NOMO-1 treated with dmso at 0.1 percent for 144 hours (cell line): ENCODE measurements around the gene COPS8.

ENCODE experiments used
- DNase-seq: peaks from one replicate; lab custom pipeline; 2025; ENCODE audit not compliant: unreplicated experiment; lab: John Stamatoyannopoulos, UW

COPS8 gene

DNA sequence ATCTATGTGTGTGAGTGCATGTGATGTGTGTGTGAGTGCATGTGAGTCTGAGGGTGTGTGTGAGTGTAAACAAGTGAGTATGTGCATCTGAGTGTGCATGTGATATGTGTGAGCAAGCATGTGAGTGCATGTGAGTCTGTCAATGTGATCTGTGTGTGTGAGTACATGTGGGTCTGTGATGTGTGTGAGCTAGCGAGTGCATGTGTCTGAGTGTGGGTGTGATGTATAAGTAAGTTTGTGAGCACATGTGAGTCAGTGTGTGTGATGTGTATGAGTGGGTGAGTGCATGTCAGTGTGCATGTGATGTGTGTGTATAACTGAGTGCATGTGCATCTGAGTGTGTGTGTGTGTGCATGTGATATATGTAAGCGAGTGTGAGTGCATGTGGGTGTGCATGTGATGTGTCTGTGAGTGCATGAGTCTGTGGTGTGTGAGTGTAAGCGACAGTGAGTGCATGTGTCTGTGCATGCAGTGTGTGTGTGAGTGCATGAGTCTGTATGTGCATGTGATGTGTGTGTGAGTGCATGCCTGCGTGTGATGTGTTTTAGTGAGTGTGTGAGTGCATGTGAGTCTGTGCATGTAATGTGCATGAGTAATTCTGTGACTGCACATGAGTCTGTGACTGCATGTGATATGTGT is 44.1 kb downstream of the COPS8 start:
- no peak for DNase-seq

DNA sequence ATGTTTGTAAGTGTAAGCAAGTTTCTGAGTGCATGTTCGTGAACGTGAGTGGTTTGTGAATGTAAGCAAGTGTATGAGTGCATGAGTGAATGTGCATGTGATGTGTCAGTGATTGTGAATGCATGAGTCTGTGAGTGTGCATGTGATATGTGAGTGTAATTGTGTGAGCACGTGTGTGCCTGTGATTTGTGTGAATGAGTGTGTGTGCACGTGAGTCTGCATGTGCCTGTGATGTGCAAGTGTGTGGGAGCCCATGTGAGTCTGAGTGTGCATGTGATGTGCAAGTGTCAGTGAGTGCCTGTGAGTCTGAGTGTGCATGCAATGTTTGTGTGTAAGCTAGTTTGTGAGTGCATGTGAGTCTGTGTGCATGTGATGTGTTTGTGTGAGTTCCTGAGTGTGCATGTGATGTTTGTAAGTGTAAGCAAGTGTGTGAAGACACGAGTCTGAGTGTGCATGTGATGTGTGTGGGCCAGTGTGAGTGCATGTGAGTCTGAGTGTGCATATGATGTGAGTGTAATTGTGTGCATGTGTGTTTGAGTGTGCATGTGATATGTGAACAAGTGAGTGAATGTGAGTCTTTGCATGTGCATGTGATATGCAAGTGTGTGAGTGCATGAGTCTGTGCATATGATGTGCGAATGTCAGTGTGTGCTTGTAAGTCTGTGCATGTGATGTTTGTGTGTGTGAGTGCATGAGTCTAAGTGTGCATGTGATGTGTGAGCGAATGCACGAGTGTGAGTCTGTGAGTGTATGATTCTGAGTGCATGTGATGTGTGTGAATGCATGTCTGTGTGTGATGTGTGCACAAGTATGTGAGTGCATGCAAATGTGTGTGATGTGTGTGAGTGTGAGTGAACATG is 45.1 kb downstream of the COPS8 start:
- no peak for DNase-seq

DNA sequence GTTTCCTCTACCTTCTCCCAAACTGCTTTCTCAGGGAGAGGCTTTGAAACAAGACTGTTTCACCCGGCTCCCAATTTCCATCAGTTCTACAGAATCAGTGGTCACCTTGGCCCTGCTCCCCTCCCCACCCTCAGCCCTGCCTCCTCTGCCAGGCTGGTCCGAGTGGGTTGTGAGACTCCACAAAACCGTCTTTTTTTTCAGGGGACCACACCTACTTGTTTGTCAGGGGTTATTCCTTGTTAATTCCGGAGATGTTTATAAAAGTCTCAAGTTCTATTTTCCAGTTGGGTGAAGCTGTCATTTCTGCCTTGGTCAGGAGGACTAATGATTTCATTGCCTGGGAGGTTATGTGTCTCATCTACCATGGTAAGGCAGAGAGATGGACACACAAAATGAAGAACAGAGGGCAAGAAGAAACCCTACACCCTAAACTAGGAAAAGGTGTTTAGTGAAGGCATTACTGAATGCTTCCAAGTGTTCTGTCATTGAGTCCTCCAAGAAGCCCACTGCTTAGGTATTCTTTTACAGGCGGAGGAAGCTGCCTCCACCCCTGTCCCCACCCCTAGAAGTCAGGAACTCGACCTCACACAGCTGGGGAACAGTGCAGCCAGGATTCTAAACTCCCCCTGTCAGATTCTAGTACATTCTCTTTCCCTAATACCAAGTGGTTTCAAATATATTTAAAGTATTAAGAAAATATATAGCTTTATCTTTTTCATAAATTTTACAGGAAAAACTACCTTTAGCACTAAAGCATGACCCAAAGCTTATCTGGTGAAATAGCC is 46.3 kb downstream of the COPS8 start:
- no peak for DNase-seq

DNA sequence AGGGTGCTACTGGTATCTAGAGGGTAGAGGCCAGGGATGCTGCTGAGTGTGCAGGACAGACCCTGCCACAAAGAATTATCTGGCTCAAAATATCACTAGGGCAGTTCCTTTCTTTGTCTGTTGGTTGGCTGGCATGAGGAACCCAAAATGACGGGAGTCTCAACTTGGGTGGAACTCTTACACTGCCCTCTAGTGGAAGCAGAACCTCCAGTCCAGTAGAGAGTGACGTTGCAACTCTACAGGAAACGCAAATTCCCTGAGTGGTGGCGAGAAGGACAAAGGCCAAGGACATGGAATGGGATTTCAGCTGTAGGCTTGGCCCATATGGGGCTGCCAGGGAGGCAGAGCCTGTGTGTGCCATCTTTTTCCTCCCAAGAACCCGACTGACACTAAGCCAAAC is 47.1 kb downstream of the COPS8 start:
- DNase-seq: no peak

DNA sequence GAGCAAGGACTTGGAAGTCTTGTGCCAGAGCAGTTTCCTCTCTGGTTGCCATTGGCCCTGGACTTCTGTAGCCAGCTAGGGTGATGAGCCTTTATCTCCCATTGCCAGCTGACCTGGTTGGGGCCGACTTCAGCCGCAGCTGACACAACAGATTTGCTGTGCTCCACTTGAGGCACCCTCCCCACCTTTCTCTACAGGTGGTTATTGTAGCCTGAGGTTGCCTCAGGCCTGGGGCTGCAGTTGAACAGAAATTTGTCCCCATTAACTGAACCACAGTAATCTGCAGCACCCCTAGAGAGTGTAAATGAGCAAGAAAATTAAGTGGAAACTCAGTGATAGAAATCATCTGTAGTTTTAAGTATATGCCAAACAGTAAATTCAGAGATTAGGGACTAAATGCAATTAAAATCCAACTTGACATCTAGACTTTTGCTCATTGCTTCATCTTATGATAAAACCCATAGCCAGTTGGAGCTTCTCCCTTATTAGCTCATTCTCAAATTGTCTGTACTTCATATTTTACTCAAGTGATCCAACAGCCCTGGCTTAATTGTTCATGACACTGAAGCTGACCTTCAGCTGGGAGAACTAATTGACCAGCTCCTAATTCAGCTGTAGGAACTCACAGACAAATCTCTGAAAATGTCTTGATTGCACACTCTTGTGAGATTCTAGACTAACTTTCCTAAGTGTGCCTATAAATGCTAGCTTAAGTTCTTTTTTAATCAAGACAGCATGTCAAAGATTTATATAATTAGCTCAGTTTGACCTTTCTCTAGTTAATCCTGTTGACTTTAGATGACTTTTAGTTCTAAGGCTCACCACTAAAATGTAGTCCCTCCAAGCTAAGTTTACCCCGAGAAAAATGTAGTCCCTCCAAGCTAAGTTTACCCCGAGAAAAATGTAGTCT is 48.9 kb downstream of the COPS8 start:
- DNase-seq: no peak

DNA sequence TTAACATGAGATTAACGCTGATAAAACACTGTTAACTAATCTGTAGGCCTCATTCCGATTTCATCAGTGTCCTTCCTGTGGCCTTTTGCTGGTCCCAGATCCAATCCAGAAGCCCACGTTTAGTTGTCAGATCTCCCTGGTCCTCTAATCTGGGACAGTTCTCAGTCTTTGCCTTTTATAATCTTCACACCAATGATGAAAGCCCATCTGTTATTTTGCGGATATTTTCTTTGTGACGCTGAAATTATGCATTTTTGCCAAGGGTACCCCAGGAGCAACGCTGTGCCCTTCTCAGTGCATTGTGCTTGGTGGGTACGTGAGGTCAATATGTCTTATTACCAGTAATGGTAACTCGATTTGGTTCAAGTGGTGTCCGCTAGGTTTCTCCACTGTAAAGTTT is 51.1 kb downstream of the COPS8 start:
- no peak for DNase-seq

DNA sequence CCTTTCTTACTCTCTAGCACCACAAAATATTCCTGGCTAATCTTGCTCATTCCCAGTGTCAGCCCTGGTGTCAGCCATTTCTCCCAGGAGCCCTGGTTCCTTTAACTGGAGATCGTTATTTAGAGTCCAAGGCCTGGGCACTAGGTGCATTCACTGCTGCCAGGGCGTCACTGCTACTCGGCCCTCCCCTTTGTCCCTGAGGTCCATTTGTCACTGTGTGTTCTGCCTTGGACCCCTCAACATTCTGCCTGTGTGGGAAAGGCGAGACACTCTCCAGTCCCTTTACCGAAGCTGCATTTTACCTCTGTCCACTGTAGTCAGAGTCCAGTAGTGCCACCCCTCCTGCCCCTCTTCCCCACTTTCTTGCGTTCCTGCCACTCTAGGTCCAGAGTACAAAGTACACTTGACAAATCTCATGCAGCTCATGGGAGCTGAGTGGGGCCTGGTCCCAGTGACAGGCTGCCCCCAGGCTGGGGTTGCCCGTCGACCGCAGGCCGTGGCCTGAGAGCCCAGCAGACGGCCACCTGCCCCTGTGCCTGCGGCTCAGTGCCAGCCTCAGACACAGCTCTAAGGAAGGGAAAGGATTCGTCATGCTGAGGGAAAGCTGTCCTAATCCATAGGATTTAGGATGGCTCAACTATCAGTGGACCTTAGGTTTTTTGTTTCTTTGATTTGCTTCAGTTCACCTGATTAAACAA is 52.1 kb downstream of the COPS8 start:
- DNase-seq: no peak

DNA sequence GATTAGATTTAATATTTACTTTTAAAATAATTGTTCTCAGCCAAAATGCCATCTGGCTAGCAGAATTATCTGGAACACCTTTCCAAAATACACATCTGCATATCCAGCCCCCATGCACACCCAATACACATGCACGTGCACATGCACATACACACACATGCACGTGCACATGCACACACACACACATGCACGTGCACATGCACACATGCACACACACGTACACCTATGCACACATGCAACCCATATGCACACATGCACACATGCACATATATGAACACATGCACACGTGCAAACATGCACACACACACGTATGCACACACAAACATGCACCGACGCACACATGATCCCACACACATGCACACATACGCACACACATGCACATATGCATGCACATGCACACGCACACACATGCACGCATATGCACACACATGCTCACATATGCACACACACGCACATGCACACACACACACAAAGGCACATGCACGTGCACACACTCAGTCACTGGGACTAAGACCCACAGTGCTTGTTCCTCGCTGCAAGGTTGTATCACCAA is 53.5 kb downstream of the COPS8 start:
- DNase-seq: no peak

DNA sequence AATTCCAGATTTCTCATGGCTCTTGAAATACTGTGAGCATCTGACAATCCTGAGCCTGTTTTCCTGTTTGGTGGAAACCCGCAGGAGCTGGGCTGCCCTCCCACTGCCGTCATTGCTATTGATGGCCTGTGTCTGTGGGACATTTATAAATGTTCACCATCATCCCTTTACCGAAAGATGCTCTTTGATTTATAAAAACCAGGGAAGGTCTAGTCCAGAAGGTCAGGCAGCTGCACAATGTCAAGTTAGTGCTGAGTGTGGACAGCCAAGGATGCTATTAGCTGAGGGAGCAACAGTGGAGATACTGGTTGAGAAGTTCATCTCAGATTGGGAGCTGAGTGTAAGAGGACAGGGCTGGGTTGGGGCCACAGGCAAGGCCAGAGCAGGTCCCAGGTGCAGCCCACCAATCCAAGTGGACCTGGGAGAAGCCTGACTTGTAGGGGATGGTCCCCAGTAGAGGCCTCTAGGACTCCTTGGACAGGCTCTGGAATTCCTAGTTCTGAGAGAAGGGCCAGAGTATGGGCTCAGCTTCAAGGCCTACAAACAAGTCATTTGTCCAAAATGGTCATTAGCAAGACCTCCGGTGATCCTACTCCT is 55.1 kb downstream of the COPS8 start:
- DNase-seq: no peak

DNA sequence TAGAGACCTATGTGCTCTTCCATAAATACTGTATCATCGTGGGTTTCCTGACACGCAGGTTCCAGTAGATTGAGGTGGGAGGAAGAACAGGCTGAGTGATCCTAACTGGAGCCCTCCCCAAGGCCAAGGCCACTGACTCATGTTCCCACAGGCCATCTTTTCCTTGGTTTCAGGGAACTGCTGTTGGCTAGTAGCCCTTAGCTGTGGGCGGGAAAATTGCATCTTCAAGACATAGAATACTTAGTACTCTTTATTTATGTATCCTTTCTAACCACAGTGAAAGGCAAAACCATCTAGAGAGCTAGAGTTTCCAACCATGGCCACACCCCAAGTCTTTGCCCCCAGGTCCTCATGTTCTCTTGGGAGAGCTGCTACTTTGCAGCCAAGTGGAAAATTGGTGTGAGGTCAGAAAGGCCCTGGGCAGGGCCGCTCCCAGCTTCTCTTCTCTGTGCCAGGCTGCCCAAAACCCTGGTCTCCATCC is 55.9 kb downstream of the COPS8 start:
- no peak for DNase-seq

DNA sequence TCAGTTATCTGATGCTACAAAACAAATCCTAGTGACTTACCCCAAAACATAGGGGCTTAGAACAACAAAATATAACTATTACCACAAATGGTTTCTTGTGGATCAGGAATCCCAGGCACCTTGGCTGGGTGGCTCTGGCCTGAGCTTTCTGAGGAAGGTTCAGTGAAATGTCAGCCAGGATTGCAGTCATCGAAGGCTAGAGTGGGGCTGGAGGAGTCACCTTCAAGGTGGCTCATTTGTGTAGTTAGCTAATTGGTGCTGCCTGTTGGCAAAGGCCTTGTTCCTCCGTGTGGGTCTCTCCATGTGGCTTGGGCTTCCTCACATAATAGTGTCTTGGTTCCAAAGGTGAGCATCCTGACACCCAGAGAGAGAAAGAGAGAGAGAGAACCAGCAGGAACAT is 57.4 kb downstream of the COPS8 start:
- no peak for DNase-seq

DNA sequence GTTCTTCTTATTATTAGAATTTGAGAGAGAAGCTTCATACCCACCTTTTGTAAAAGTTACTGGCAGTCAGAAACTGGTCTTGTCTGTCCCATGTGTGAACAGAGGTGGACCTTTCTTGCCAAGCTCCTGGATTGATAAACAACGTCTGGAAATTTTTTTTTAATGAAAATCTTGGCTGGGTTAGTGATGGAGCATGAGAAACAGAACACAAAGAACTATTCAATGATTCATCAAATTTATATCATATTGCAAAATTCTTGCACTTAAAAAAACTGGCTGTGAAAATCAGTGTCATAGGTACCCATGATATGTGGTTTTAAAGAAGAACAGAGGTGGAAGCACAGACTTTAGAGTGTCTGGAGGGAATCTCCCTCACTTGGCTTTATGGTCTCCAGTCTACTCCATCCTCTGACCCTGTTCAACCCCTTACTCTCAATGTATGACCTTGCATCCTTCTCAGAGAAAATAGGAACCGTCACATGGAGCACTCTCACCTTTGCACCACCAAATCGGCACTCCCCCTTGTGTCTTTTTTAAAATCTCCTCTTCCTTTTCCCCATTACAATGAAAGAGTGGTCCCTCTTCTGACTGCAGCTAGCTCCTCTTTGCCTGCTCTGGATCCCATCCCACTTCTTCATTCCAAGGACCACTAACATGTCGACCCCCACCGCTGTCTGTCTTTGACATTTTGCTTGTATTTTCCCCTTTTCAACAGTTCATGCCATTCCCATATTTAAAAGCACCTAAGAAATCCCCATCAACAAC is 58.2 kb downstream of the COPS8 start:
- no peak for DNase-seq

DNA sequence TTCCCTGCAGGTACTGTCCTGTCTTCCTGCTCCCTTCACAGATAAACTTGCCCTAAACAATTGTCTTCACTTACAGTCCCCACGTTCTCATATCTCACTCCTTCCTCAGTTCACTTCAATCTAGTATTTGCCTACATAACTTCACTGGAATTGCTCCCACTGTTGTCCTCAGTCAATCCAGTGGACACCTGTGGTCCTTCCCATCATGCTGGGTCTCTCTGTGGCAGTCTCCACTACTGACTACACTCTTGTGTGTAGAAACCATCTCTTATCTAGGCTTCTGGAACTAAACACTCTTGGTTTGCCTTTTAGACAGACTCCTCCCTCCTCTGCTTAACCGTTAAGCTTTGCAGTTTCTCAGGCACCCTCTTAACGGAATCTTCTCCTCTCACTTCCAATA is 58.8 kb downstream of the COPS8 start:
- no peak for DNase-seq

DNA sequence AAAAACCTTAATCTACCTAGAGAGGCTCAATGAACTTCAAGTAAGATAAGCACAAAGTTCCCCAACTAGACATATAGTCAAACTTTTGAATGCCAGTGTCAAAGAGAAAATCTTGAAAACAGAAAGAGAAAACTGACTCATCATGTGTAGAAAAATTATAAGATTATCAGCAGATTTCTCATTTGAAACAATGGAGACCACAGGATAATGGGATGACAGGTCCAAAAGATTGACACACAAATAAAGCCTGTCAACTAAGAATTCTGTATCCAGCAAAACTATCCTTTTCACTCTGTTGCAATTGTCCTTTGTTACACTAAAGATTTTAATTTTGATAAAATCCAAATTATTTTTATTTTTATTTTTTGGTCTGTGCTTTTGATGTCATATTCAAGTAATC is 61.6 kb downstream of the COPS8 start:
- no peak for DNase-seq

DNA sequence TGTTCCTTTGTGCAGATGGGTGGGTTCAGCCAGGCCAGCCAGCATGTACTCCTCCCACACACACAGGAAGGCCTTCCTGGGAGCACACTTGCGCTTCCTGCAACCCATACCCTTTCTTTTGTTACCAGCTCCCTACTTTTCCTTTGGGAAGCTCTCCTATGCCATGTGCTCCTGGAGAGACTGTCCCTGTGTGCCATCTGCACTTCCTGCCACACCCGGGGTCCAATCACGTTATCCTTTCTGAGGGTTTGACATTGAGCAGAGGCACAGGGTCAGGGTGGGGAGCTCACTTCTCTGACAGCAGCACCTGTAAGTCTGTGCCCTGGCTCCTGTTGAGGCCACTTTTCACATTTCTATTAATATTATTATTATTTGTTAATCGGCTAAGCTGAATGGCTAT is 62.9 kb downstream of the COPS8 start:
- no peak for DNase-seq

DNA sequence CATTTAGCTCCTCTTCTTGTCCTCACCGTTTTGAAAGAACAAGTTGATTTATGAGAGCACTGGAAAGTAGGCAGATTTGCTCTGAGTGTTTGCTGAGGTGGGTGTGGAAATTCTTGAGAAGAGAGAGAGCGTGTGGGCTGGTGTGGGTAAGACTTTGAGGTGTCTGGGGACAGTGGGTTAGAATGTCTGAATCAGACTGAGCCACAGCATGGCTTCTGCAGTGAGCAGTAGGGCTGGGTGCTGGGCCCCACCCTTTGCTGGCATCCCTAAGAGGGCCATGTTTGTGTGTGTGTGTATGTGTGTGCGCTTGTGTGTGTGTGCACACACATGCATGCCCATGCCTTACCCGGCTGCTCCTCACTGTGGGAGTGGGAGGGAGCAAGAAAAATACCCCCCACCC is 63.7 kb downstream of the COPS8 start:
- no peak for DNase-seq
